Measurements from ENCODE around the gene ABI2. TPM values are rescaled to one million over a fixed set of nuclear protein-coding genes. Genes with fewer than 3 reads are reported as not detected.

Gene ABI2
- 10 to 100 TPM; 30.3 to 41.6 (median 35.5) TPM for total RNA-seq

DNA sequence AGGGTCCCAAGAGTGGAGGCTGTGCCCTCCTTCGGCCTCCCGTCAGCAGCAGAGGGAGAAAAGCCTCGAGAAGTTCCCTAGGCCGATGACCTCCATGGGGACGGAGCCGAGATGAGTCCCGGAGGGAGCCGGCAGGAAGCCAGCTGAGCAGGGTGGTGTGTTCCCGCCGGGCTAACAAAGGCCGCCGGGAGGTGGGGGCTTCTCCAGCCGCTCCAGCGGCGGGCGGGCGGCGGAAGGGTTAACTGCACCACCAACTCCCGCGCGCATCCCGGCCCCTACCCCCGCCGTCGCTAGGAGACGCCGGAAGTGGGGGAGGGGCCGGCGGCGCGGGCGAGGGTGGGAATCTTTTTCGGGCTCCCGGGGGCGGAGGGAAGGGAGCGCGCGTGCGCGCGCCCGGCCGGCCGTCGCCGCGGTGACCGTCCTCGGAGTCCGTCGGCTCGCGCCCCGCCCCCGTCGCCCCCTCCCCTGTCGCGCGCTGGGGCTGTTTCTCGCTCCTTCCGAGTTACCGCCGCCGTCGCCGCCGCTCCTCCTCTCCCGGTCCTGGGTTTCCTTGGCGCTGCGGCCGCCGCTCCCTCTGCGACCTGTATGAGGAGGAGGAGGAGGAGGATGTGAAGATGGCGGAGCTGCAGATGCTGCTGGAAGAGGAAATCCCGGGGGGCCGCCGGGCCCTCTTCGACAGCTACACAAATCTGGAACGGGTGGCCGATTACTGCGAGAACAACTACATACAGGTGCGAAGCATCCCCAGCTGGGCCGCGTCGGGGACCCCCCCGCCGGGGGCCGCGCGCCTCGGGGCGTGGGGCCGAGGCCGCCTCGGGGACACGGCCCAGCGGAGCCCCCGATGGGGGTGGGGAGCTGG lies at the start of gene ABI2:
ABI2 (plus strand) TSS at position 494 of the 859 bp plus-strand sequence; CDS start at position 615, 121 bp downstream.
- Histone ChIP-seq H3K9me3 (no peaks in the 10 kb centered on the region), H3K36me3 (no peaks in the 10 kb centered on the region), H3K27ac (peak within 1 kb of the TSS; percentile 75 to 90 (median 87)), H3K27me3 (no peaks in the 10 kb centered on the region), H3K4me3 (peak within 1 kb of the TSS; percentile 71 to 100 (median 80)), H3K4me1 (peaks cover 11 to 25% (median 14%) of the 10 kb centered on the region in 4 donors)
- ATAC-seq (ENCODE audit: low FRiP score in 2 of 2) (peak; percentile 90 to 97), DNase-seq (peak; percentile 76 to 97)
- WGBS, 2 donors, result 0% methylated on average over 29 to 30 of the region's 98 CpGs
- peak in 3 of 4 donors; percentile 12 to 57 (median 14) for TF ChIP-seq POLR2A (IDR thresholded peaks at IDR 0.05)
- no peak for TF ChIP-seq CTCF (IDR thresholded peaks at IDR 0.05)
- peak; percentile 47 to 49 for TF ChIP-seq POLR2AphosphoS5 (IDR thresholded peaks at IDR 0.05)
- TF ChIP-seq EP300 (IDR thresholded peaks at IDR 0.05), result no peak

GRCh38 chr2:203279288-203279687 lies 48.9 kb upstream of the ABI2 start:
- ATAC-seq (ENCODE audit: low FRiP score in 2 of 2) (no peak), DNase-seq (no peak)
- H3K9me3 ChIP-seq, result no peaks in the 10 kb centered on the region
- H3K4me3 ChIP-seq, result no peak overlapping the region
- H3K27ac ChIP-seq, result no peak overlapping the region
- no peaks in the 10 kb centered on the region for H3K27me3 ChIP-seq
- no peak for TF ChIP-seq CTCF (IDR thresholded peaks at IDR 0.05)
- no peak for TF ChIP-seq POLR2AphosphoS5 (IDR thresholded peaks at IDR 0.05)
- no peak for TF ChIP-seq EP300 (IDR thresholded peaks at IDR 0.05)
- TF ChIP-seq POLR2A (IDR thresholded peaks at IDR 0.05), result no peak
- peaks cover 12 to 88% (median 54%) of the 10 kb centered on the region in 4 donors for H3K36me3 ChIP-seq
- no peaks in the 10 kb centered on the region for H3K4me1 ChIP-seq

DNA sequence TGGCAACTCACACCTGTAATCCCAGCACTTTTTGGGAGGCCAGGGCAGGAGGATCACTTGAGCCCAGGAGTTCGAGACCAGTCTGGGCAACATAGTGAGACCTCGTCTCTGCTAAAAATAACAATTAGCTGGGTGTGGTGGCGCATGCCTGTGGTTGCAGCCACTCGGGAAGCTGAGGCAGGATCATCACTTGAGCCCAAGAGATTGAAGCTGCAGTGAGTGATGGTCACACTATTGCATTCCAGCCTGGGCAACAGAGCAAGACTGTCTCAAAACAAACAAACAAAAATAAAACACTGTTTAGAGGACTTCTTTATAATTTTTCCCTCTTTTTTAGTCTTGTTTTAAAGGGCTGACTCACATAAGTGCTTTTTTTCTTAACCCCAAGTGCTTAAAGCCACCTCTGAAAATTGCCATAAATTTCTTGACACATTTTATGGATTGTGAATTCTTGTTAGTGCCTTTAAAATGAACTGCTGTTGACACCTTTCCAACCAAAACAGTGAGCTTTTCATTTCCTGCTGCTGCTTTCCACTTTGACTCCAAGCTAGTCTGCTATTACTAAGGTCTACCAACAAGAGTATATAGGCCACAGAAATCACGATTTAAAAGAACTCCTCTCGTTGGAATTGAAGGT lies 47.6 kb upstream of the ABI2 start:
- no peak overlapping the region for H3K27ac ChIP-seq
- no peak overlapping the region for H3K4me3 ChIP-seq
- TF ChIP-seq CTCF (IDR thresholded peaks at IDR 0.05) (no peak), POLR2AphosphoS5 (IDR thresholded peaks at IDR 0.05) (no peak), EP300 (IDR thresholded peaks at IDR 0.05) (no peak), POLR2A (IDR thresholded peaks at IDR 0.05) (no peak)
- ATAC-seq (ENCODE audit: low FRiP score in 2 of 2) (no peak), DNase-seq (no peak)
- peaks cover 18 to 87% (median 54%) of the 10 kb centered on the region in 4 donors for H3K36me3 ChIP-seq
- H3K4me1 ChIP-seq, result no peaks in the 10 kb centered on the region
- 85 to 90% methylated on average over 6 of the region's 6 CpGs for WGBS, 2 donors
- no peaks in the 10 kb centered on the region for H3K27me3 ChIP-seq
- no peaks in the 10 kb centered on the region for H3K9me3 ChIP-seq

GRCh38 chr2:203282101-203282500 lies 46.1 kb upstream of the ABI2 start:
- no peak overlapping the region for H3K4me3 ChIP-seq
- TF ChIP-seq POLR2AphosphoS5 (IDR thresholded peaks at IDR 0.05), result no peak
- no peak for TF ChIP-seq CTCF (IDR thresholded peaks at IDR 0.05)
- TF ChIP-seq POLR2A (IDR thresholded peaks at IDR 0.05), result no peak
- no peak for TF ChIP-seq EP300 (IDR thresholded peaks at IDR 0.05)
- H3K4me1 ChIP-seq, result no peaks in the 10 kb centered on the region
- H3K27me3 ChIP-seq, result no peaks in the 10 kb centered on the region
- H3K27ac ChIP-seq, result no peak overlapping the region
- no peaks in the 10 kb centered on the region for H3K9me3 ChIP-seq
- 94 to 97% methylated on average over 7 of the region's 7 CpGs for WGBS, 2 donors
- DNase-seq, result no peak
- H3K36me3 ChIP-seq, result peaks cover 18 to 94% (median 58%) of the 10 kb centered on the region in 4 donors
- no peak for ATAC-seq (ENCODE audit: low FRiP score in 2 of 2)

Measured in upper lobe of left lung (tissue), 6 donors.